ENCODE results near the gene AFF3. TPM values are rescaled to one million over a fixed set of nuclear protein-coding genes. Genes with fewer than 3 reads are reported as not detected.

AFF3 gene
- total RNA-seq, 1 experiment from 2014 or later = 0.42 TPM

DNA sequence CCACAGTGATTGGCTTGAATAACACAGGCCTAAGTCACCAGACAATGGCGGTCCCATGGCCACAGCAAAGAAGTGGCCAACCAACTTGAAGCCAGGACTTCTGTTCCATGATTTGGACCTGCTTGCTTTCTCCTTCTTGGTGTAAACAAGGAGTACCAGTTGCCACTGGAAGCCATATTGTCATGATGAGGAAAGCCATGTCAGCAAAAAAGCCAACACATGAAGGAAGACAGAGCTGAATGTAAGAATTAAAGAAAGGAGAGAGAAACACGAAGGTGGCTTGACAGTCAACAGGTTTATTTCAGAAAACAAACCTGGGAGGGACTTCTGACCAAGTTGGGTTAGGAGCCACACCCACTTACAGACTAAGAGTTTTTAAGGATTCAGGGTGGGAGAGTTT lies 620.2 kb downstream of the AFF3 start:
- H3K9me3 Mint-ChIP-seq (ENCODE audit: unreplicated experiment) = no peaks in the 10 kb centered on the region
- H3K27ac Mint-ChIP-seq (ENCODE audit: low read depth, unreplicated experiment) = no peak overlapping the region
- TF ChIP-seq CTCF (IDR thresholded peaks at IDR 0.05; ENCODE audit: unreplicated experiment) = no peak
- H3K36me3 Mint-ChIP-seq (ENCODE audit: insufficient read depth, unreplicated experiment) = no peaks in the 10 kb centered on the region
- CTCF ChIA-PET = interaction anchor here (0.6 kb wide), 2 partner anchors 13 to 104 kb away, joined by 3 to 4 read pairs; no protein-coding TSS in a partner anchor
- intact Hi-C loops (cut with micrococcal nuclease) = no loop called here
- POLR2A ChIA-PET = no interaction called here
- H3K27me3 Mint-ChIP-seq (ENCODE audit: insufficient read depth, unreplicated experiment) = no peaks in the 10 kb centered on the region
- no peak for DNase-seq (ENCODE audit: unreplicated experiment)
- BruUV-seq (replicated peaks) = no TSS peak
- H3K4me1 Mint-ChIP-seq (ENCODE audit: insufficient read depth, unreplicated experiment) = no peaks in the 10 kb centered on the region
- no peak overlapping the region for H3K4me3 Mint-ChIP-seq (ENCODE audit: unreplicated experiment)

- H3K27ac Mint-ChIP-seq (ENCODE audit: low read depth, unreplicated experiment) = no peak overlapping the region
- no peaks in the 10 kb centered on the region for H3K27me3 Mint-ChIP-seq (ENCODE audit: insufficient read depth, unreplicated experiment)
- H3K4me1 Mint-ChIP-seq (ENCODE audit: insufficient read depth, unreplicated experiment) = no peaks in the 10 kb centered on the region
- no peaks in the 10 kb centered on the region for H3K36me3 Mint-ChIP-seq (ENCODE audit: insufficient read depth, unreplicated experiment)
- H3K4me3 Mint-ChIP-seq (ENCODE audit: unreplicated experiment) = no peak overlapping the region
- BruUV-seq (replicated peaks) = no TSS peak
- TF ChIP-seq CTCF (IDR thresholded peaks at IDR 0.05; ENCODE audit: unreplicated experiment) = no peak
- CTCF ChIA-PET = no interaction called here
- H3K9me3 Mint-ChIP-seq (ENCODE audit: unreplicated experiment) = no peaks in the 10 kb centered on the region
- POLR2A ChIA-PET = no interaction called here
- intact Hi-C loops (cut with micrococcal nuclease) = no loop called here
- no peak for DNase-seq (ENCODE audit: unreplicated experiment)
Measured at GRCh38 chr2:99520813-99521212, 621.6 kb downstream of the AFF3 start.

DNA sequence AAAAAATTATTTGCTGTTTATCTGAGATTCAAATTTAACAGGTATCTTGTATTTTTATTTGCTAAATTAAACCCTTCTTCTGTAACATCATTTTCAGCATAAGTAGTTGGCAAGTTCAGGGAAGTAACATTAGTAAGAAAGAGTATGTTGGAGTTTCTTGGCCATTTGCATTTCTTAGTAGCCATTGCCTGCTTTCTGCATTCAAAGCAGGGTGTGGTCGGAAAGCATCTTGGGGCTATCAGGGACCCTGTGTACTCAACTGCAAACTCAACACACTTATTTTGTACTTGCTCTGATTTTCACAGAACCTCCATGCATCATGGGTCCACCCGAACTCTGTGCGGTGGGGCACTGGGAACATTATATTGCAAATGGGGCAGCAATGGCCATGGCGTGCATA lies 622.2 kb downstream of the AFF3 start:
- intact Hi-C loops (cut with micrococcal nuclease) = no loop called here
- H3K27me3 Mint-ChIP-seq (ENCODE audit: insufficient read depth, unreplicated experiment) = no peaks in the 10 kb centered on the region
- ChIA-PET CTCF (no interaction called here), POLR2A (no interaction called here)
- no peaks in the 10 kb centered on the region for H3K9me3 Mint-ChIP-seq (ENCODE audit: unreplicated experiment)
- no peaks in the 10 kb centered on the region for H3K36me3 Mint-ChIP-seq (ENCODE audit: insufficient read depth, unreplicated experiment)
- peaks cover under 1% of the 10 kb centered on the region for H3K4me1 Mint-ChIP-seq (ENCODE audit: insufficient read depth, unreplicated experiment)
- no peak overlapping the region for H3K4me3 Mint-ChIP-seq (ENCODE audit: unreplicated experiment)
- H3K27ac Mint-ChIP-seq (ENCODE audit: low read depth, unreplicated experiment) = no peak overlapping the region
- BruUV-seq (replicated peaks) = no TSS peak
- no peak for TF ChIP-seq CTCF (IDR thresholded peaks at IDR 0.05; ENCODE audit: unreplicated experiment)
- DNase-seq (ENCODE audit: unreplicated experiment) = no peak

- H3K36me3 Mint-ChIP-seq (ENCODE audit: insufficient read depth, unreplicated experiment) = no peaks in the 10 kb centered on the region
- TF ChIP-seq CTCF (IDR thresholded peaks at IDR 0.05; ENCODE audit: unreplicated experiment) = no peak
- ChIA-PET POLR2A (interaction anchor here (0.5 kb wide), 1 partner anchor 9 kb away, joined by 4 read pairs; no protein-coding TSS in a partner anchor), CTCF (no interaction called here)
- no peaks in the 10 kb centered on the region for H3K27me3 Mint-ChIP-seq (ENCODE audit: insufficient read depth, unreplicated experiment)
- BruUV-seq (replicated peaks) = no TSS peak
- no peak for DNase-seq (ENCODE audit: unreplicated experiment)
- H3K9me3 Mint-ChIP-seq (ENCODE audit: unreplicated experiment) = no peaks in the 10 kb centered on the region
- no peak overlapping the region for H3K4me3 Mint-ChIP-seq (ENCODE audit: unreplicated experiment)
- peaks cover 6% of the 10 kb centered on the region for H3K4me1 Mint-ChIP-seq (ENCODE audit: insufficient read depth, unreplicated experiment)
- no peak overlapping the region for H3K27ac Mint-ChIP-seq (ENCODE audit: low read depth, unreplicated experiment)
- intact Hi-C loops (cut with micrococcal nuclease) = loop anchor here (10.0 kb wide), 1 partner anchor 1270 kb away; no protein-coding TSS in a partner anchor
Measured at GRCh38 chr2:99514357-99514756, 628.0 kb downstream of the AFF3 start.
